Right hindlimb (tissue), 1 donor: Measurements from ENCODE around the gene GARIN3.

ENCODE experiments used
- DNase-seq: peaks from one replicate; pipeline ENCODE4 v3.0.0-alpha.2; 2018

GARIN3 gene

DNA sequence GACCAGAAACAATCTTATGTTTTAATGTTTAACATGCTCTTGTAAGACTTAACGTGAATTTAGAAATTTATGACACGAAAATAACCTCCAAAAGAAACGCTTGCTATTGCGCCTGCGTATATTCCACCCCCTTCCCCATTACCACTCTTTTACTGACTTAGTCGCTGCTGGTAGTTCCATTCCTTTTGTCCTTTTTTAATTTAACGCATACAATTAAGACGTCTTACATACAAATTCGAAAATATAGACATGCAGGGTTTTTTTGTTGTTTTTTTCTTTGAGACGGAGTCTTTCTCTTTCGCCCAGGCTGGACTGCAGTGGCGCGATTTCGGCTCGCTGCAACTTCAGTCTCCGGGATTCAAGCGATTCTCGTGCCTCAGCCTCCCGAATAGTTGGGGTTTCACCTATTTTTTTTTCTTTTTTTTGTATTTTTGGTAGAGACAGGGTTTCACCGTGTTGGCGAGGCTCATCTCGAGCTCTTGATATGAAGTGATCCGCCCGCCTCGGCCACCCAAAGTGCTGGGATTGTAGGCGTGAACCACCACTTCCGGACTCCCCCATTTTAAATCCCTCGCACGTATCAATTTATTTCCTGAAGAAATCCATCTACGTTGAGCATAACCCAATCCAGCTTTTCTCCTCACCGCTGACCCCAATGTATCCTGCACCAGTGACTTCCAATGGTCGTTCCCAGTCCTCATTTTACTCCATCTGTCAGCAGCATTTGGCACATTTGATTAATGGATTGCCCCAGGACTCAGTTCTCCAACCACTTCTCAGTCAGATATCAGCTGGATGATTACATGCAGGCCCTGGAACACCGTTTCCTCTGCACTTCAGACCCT lies 22.7 kb downstream of the GARIN3 start:
- DNase-seq: peak; percentile 71

DNA sequence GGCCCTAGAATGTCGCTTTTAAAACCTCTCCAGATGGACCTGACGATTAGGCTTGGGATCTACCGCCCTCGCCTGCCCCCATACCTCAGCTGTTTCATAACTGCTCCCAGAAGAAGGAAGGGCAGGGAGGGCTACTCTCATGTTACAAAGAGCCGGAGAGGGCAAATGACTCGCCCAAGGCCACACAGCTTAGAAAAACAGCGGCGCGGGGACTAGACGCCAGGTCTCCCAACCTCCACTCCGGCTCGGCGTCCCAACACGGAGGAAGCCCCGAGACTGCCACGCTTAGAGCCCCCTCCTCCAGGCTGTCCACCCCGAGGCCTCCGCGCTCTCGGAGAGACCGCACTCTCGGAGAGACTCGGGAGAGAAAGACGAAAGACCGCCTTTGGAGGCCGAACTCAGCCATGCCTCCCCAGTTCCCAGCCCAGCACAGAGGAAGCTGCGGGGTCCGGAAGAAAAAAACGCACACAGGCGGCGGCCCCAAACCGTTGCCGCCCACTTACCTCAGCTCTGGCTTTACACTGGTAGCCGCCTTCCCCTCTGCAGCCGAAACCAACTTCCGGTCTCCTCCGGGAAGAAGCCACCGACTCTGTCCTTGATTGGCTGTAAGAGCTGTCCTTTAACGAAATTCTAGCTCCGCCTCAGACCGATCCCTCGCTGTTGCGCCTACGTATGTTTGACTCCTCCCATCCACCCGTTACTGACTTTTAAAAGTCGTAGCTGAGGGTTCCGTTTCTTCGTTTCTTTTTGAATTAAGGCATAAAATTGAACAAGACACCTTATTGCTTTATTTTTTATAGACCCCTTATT lies 23.5 kb downstream of the GARIN3 start, which contains the start of gene MED7:
TSS of gene MED7 (minus strand) at position 549 of the 810 bp plus-strand sequence. CDS start 3,434 bp downstream, outside the sequence.
- DNase-seq: peak; percentile 98

DNA sequence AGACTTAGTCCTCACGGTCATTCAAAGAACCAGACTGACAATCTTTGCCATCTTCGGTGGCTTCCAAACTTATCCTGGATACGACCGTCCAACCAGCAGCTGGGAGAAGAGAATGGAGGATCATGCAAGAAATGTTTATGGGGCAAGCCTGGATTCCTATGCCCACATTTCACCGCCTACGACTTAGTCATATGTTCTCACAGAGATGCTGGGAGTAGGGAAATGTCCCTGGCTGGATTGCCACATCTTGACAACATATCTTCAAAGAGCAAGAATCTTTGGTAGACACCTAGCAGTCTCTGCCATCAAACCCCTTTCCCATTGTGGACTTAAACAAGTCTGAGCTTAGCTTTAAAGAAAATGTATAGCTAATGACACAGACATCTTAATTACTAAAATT lies 28.4 kb downstream of the GARIN3 start:
- no peak for DNase-seq

DNA sequence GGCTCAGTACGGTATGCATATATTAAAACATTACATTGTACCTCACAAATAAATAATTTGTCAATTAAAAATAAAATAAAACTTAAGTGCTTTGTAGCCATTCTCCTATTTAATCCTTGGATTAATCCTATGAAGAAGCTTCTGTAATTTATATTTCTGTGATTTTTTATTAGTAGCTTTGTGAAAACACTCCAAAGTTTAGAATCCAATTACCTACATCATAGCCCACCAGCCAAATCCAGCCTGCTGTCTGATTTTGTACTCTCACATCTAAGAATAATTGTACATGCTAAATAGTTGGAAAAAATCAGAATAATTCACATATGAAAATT lies 33.8 kb downstream of the GARIN3 start:
- DNase-seq: no peak

DNA sequence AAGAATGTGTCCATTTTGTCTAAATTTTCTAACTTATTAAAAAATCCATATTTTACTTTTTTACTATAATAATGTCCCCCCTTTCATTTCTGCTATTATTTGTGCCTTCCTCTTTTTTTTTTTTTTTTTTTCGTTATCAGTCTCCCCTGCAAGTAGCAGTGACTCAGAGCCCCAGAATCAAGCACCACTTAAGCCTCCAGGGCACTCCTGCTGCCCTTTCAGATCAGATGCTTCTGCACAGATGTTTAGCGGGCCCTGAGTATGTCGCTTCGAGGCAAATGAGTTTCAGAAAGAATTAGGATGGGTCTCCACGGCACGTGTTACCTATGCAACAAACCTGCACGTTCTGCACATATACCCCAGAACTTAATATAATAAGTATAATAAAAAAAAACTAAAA lies 35.1 kb downstream of the GARIN3 start:
- no peak for DNase-seq

DNA sequence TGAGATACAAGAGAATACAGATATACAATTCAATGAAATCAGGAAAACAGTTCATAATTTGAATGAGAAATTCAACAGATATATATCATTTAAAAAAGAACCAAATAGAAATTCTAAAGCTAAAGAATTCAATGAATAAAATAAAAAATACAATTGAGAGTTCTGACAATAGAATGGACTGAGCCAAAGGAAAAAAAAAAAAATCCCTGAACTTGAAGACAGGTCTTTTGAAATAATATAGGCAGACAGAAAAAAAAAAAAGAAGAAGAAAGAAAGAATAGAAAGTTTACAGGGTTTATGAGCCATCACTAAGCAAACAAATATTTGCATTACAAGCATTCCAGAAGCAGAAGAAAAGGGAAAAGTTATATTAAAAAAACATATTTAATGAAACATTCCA lies 44.4 kb downstream of the GARIN3 start:
- DNase-seq: no peak

DNA sequence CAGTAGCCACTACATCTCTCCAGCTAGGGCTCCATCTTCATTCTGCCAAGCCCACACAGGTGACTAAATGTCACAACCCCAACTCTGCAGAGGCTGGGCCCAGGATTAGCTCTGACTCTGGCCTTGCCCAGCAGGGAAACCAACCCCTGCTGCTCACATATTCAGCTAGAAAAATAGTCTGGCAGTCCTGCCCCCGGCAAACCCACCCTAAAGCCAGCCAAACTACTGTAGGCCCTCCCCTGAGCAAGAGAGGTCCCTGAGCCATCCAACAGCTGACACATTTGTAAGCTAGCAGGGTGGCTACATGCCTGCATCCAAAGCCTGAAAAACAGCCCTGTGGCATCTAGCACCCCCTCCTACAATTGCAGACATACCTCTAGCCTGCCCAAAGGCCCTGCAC lies 46.0 kb downstream of the GARIN3 start:
- DNase-seq: no peak

DNA sequence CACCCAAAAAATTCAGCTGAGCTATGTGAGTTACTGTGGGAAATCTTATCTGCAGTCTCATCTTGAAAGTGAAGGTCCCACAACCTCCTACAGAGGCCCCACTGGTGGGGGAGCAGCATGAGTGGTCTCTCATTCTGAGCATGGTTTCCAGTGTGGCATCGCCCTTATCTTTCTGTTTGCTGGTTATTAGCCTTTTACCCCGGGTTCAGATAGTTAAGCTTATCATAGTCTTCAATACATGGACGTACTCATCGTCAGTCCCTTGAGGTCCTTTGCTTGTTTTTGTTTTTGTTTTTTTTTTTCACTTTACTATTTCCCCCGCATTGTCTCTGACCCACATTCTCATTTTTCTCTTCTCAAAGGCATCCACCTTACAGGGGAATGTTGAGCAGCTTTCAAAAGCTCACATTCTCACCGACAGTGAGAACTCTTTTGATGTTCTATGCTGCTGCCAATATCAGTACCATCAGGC lies 49.5 kb downstream of the GARIN3 start:
- DNase-seq: no peak

DNA sequence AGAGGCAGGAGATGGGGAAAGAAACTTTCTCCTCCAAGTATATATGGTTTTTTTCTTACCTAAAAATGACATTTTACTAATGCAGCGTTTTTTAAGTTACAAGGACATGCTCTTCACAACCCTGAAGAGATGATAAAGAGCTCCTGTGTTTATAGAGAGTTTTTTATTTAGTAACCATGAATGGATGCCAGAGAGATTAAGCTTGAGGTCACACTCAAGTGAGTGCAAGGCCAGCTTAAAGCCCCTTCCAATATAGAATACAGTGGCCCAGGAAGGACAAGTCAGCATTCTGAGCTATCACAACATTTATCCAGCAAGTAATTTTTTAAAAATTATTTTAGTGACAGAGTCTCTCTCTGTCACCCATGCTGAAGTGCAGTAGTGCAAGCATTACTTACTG lies 50.6 kb downstream of the GARIN3 start:
- DNase-seq: no peak

DNA sequence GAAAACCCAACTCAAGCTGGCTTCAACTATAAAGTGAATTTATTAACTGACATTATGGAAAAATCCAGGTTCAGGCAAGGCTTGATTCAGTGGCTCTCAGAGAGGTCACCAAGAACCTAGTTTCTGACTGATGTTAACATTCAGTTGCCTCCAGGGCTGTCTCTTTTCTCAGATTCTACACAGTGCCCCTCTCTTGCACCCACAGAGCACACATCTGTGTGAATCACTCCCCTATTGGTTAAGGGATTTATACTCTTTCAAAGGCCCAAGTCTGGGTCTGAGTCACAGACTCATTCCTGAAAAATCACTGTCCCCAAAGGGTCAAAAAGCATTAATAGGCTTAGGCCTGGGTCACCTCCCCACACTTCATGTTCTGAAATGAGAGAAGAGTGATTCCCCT lies 51.1 kb downstream of the GARIN3 start:
- DNase-seq: no peak

DNA sequence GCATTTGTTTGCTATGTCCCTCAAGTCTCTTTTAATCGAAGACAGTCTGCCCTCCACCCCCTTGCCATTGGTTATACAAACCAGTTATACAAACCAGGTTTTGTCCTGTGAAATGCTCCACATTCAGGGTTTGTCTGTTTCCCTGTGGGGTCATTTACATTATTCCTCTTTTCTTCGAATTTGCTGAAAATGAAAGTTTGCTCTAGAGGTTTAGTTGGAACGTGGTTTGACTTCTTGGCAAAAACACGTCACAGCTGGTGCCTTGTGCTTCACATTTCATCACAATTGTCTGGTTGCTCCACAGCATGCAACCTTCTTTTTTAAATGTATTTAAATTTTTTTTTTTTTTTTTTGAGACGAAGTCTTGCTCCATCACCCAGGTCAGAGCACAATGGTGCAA lies 53.1 kb downstream of the GARIN3 start:
- peak; percentile 40 for DNase-seq
